ENCODE data around the gene MME.

DNA sequence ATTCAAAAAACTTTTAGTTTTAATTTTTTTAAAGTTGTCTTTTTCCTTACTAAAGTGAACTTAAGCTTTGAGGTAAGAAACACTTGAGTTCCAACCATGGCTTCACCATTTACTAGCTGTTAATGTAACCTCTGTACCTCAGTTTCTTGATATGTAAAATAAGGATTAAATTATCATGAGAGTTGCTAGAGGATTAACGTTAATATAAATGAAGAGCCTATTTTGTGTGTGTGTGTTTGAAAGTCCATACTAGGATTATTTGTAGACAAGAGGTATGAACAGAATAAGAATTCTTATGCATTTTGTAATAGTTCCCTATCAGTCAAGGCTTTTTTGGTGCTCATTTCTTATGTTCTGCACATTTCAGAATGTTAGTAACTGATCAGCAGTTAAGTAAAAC is 93.7 kb downstream of the MME start:
- no peak for TF ChIP-seq POLR2AphosphoS5 (IDR thresholded peaks at IDR 0.05)
- TF ChIP-seq, protein P1, sequence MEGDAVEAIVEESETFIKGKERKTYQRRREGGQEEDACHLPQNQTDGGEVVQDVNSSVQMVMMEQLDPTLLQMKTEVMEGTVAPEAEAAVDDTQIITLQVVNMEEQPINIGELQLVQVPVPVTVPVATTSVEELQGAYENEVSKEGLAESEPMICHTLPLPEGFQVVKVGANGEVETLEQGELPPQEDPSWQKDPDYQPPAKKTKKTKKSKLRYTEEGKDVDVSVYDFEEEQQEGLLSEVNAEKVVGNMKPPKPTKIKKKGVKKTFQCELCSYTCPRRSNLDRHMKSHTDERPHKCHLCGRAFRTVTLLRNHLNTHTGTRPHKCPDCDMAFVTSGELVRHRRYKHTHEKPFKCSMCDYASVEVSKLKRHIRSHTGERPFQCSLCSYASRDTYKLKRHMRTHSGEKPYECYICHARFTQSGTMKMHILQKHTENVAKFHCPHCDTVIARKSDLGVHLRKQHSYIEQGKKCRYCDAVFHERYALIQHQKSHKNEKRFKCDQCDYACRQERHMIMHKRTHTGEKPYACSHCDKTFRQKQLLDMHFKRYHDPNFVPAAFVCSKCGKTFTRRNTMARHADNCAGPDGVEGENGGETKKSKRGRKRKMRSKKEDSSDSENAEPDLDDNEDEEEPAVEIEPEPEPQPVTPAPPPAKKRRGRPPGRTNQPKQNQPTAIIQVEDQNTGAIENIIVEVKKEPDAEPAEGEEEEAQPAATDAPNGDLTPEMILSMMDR (IDR thresholded peaks at IDR 0.05) = no peak
- TF ChIP-seq POLR2A (IDR thresholded peaks at IDR 0.05) = no peak
